ENCODE data around the gene UQCRFS1.

GRCh38 chr19:29255006-29255405, 42.1 kb upstream of the UQCRFS1 start:
- no peak for TF ChIP-seq EZH2phosphoT487 (IDR thresholded peaks at IDR 0.05; ENCODE audit: borderline replicate concordance, low read depth)
- TF ChIP-seq CTCF (IDR thresholded peaks at IDR 0.05) = no peak
- no peak for TF ChIP-seq YY1 (IDR thresholded peaks at IDR 0.05; ENCODE audit: low read depth)
